Muscle layer of colon (tissue), 2 donors: Measurements from ENCODE around the gene ATF6.
A peak's percentile ranks its signal among the peaks of the same experiment; 100 is the strongest.
"Not testable (repeated sequence)": the region's sequence is repeated elsewhere in the genome, so short reads cannot be mapped to it uniquely, and the experiment has no call there.

ENCODE experiments used
- H3K27ac ChIP-seq: one replicate; pipeline ENCODE4 v1.7.0; 2013; ENCODE audit warnings: low read depth, mild to moderate bottlenecking, low read length, moderate library complexity
- H3K27me3 ChIP-seq, 2 donors: one replicate each; pipeline ENCODE4 v1.7.0; 2013; ENCODE audit warnings: low read length in 2 of 2, mild to moderate bottlenecking in 2 of 2; ENCODE audit not compliant: insufficient read depth in 2 of 2, control insufficient read depth in 1 of 2
- H3K36me3 ChIP-seq: one replicate; pipeline ENCODE4 v1.7.0; 2013; ENCODE audit warnings: mild to moderate bottlenecking, low read length; ENCODE audit not compliant: insufficient read depth
- H3K4me1 ChIP-seq: one replicate; pipeline ENCODE4 v1.7.0; 2013; ENCODE audit warnings: mild to moderate bottlenecking, low read length; ENCODE audit not compliant: insufficient read depth
- H3K4me3 ChIP-seq, 2 donors: one replicate each; pipeline ENCODE4 v1.7.0; 2013; ENCODE audit warnings: low read length in 2 of 2, low read depth in 1 of 2, mild to moderate bottlenecking in 1 of 2, moderate library complexity in 1 of 2
- H3K9ac ChIP-seq: one replicate; pipeline ENCODE4 v1.7.0; 2013; ENCODE audit warnings: low read length
- H3K9me3 ChIP-seq: one replicate; pipeline ENCODE4 v1.7.0; 2013; ENCODE audit warnings: mild to moderate bottlenecking, low read length
- donor health status: abdominal sarcoma.
- donor health status: Adenocarcinoma of cecum.

The ATF6 gene, protein sequence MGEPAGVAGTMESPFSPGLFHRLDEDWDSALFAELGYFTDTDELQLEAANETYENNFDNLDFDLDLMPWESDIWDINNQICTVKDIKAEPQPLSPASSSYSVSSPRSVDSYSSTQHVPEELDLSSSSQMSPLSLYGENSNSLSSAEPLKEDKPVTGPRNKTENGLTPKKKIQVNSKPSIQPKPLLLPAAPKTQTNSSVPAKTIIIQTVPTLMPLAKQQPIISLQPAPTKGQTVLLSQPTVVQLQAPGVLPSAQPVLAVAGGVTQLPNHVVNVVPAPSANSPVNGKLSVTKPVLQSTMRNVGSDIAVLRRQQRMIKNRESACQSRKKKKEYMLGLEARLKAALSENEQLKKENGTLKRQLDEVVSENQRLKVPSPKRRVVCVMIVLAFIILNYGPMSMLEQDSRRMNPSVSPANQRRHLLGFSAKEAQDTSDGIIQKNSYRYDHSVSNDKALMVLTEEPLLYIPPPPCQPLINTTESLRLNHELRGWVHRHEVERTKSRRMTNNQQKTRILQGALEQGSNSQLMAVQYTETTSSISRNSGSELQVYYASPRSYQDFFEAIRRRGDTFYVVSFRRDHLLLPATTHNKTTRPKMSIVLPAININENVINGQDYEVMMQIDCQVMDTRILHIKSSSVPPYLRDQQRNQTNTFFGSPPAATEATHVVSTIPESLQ

DNA sequence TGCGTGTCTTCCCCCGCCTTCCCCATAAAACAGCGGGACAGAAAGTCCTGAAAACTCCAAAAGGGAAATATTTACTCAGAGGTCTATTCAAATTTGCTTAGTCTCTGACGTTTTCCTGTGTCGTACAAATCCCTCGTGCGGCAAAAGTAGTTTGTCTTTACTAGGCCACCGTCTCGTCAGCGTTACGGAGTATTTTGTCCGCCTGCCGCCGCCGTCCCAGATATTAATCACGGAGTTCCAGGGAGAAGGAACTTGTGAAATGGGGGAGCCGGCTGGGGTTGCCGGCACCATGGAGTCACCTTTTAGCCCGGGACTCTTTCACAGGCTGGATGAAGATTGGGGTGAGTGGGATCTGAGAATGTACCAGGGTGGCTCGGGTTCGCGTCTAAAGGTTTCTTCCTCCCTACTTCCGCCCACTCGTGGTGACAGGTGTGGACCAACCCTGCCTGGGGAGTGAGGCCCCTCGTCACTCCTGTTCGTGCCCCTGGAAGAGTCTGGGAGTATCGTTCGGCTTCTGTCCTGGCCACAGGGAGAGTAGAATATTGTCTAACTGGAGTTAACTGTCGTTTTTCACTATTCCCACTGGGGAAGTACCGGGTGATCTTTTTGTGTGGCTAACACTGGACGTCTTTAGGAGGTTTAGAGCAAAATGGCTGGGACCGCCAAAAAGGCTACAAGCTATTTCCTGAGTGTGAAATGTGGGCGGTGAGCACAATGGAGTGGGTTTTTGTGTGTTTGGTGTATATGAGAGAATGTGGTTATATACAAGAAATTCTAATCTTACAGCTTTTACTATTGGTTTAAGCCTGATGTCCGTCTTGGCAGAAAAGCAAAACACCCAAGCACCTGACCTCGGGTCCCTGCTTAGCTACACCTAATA lies at the start of gene ATF6:
Gene ATF6, plus strand, starts transcription at position 219 of the 880 bp plus-strand sequence. Its CDS starts 41 bp downstream, at position 260.
- Histone ChIP-seq H3K9me3 (no peaks in the 10 kb centered on the region), H3K4me3 (peak within 1 kb of the TSS; percentile 53 to 96), H3K27me3 (no peaks in the 10 kb centered on the region), H3K36me3 (no peaks in the 10 kb centered on the region), H3K4me1 (peaks cover 15% of the 10 kb centered on the region), H3K9ac (peak within 1 kb of the TSS; percentile 96), H3K27ac (peak within 1 kb of the TSS; percentile 86)

GRCh38 chr1:161718559-161719324 lies 47.4 kb upstream of the ATF6 start:
- Histone ChIP-seq H3K4me1 (no peaks in the 10 kb centered on the region), H3K9ac (no peak overlapping the region), H3K4me3 (no peak overlapping the region), H3K36me3 (no peaks in the 10 kb centered on the region), H3K27me3 (no peaks in the 10 kb centered on the region), H3K27ac (no peak overlapping the region), H3K9me3 (no peaks in the 10 kb centered on the region)

DNA sequence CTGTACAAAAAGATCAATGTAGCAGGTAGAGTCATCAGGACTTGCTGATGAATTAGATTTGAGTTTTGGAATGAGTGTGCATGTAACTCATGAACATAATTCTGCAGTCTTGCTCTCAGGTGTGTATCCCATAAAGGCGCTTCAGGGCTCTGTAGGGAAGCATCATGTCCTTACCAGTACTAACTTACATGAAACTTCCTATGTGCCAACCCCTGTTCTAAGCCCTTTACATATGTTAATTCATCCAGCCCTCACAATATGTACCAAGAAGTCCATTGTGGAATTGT lies 46.9 kb upstream of the ATF6 start:
- Histone ChIP-seq H3K4me1 (no peaks in the 10 kb centered on the region), H3K9ac (no peak overlapping the region), H3K9me3 (no peaks in the 10 kb centered on the region), H3K27ac (no peak overlapping the region), H3K36me3 (no peaks in the 10 kb centered on the region), H3K27me3 (no peaks in the 10 kb centered on the region), H3K4me3 (no peak overlapping the region)

- Histone ChIP-seq H3K27ac (no peak overlapping the region), H3K27me3 (no peaks in the 10 kb centered on the region), H3K4me1 (peaks cover under 1% of the 10 kb centered on the region), H3K9me3 (no peaks in the 10 kb centered on the region), H3K4me3 (no peak overlapping the region), H3K36me3 (no peaks in the 10 kb centered on the region), H3K9ac (no peak overlapping the region)
These were observed 45.7 kb upstream of the ATF6 start for GRCh38 chr1:161720422-161720821.

GRCh38 chr1:161720956-161721737 lies 45.0 kb upstream of the ATF6 start, which contains the start of gene FCRLB:
Gene FCRLB, plus strand, starts transcription at chr1:161721544. Its CDS starts 1,129 bp downstream, at chr1:161722673.
- Histone ChIP-seq H3K27me3 (no peaks in the 10 kb centered on the region), H3K4me1 (peaks cover 5% of the 10 kb centered on the region), H3K36me3 (no peaks in the 10 kb centered on the region), H3K4me3 (no peak within 1 kb of the TSS), H3K9me3 (no peaks in the 10 kb centered on the region), H3K27ac (no peak within 1 kb of the TSS), H3K9ac (no peak within 1 kb of the TSS)

DNA sequence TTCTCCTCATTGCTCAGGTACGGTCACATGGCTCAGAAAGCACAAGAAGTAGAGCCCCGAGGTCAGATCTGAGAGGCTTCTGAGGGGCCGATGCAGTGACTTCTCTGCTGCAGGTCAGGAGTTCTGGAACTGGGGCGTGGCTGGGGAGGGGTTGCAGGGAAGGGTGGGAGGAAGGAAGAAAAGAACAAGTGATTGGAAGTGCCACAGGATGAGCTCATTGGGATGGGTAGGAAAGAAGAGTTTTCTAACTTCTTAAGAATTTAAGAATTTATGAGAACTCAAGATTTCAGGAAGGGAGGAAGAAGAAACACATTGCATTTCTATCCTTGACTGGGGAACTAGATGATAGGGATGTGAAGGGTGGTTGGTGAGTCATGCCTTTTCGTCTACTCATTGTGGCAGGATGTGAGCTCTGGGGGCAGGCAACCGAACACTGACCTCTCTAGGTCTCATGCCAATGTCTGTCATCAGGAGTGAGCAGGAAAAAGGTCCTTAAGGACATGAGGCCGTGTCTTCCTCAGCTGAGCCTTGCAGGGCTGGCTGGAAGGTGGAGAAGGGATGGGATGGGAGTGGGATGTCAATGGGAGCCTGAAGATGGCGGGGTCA lies 44.3 kb upstream of the ATF6 start:
- Histone ChIP-seq H3K9ac (no peak overlapping the region), H3K9me3 (no peaks in the 10 kb centered on the region), H3K27me3 (no peaks in the 10 kb centered on the region), H3K4me3 (no peak overlapping the region), H3K4me1 (peaks cover 5% of the 10 kb centered on the region), H3K27ac (no peak overlapping the region), H3K36me3 (no peaks in the 10 kb centered on the region)

GRCh38 chr1:161722406-161722805 lies 43.7 kb upstream of the ATF6 start:
- Histone ChIP-seq H3K4me3 (no peak overlapping the region), H3K27ac (no peak overlapping the region), H3K27me3 (no peaks in the 10 kb centered on the region), H3K9me3 (no peaks in the 10 kb centered on the region), H3K36me3 (no peaks in the 10 kb centered on the region), H3K9ac (no peak overlapping the region), H3K4me1 (peaks cover 5% of the 10 kb centered on the region)

- Histone ChIP-seq H3K4me3 (no peak overlapping the region), H3K9me3 (no peaks in the 10 kb centered on the region), H3K9ac (no peak overlapping the region), H3K36me3 (no peaks in the 10 kb centered on the region), H3K4me1 (peaks cover 5% of the 10 kb centered on the region), H3K27me3 (no peaks in the 10 kb centered on the region), H3K27ac (no peak overlapping the region)
These were observed 42.5 kb upstream of the ATF6 start for GRCh38 chr1:161723459-161724141.

DNA sequence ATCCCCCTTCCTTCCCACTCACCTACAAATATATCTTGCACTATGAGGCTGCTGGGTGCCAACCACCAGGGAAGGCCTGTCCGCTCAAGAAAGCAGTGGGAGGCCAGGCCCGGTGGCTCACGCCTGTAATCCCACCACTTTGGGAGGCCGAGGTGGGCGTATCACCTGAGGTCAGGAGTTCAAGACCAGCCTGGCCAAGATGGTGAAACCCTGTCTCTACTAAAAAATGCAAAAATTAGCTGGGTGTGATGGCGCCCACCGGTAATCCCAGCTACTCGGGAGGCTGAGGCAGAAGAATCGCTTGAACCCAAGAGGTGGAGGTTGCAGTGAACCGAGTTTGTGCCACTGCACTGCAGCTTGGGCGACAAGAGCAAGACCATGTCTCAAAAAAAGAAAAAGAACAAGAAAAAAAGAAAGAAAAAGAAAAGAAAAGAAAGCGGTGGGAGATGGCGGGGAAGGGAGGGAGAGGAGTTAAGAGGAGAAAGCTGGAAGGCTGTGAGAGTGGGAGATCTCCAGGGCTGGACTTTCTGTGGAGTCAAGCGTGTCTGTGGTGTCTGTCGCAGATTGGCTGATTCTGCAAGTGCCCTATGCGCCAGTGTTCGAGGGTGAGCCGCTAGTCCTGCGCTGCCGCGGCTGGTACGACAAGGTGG lies 40.7 kb upstream of the ATF6 start:
- Histone ChIP-seq H3K9ac (peak overlapping the region; percentile 27), H3K4me3 (peak overlapping the region; percentile 79 to 95)
- H3K4me1 ChIP-seq, H3K27ac ChIP-seq, H3K36me3 ChIP-seq, H3K27me3 ChIP-seq, H3K9me3 ChIP-seq: not testable (repeated sequence)
